Testis (tissue), 3 donors: ENCODE measurements around the gene MYBPC2. TPM values are rescaled to one million over a fixed set of nuclear protein-coding genes. Genes with fewer than 3 reads are reported as not detected.
A peak's percentile ranks its signal among the peaks of the same experiment; 100 is the strongest.

Source experiments
- DNase-seq: peaks from one replicate; pipeline ENCODE4 v3.0.0-alpha.2; 2019
- H3K27ac ChIP-seq, 2 donors: fragments of 200-600 bp; sonication (generic); one replicate each; pipeline ENCODE4 v1.5.1; 2019
- H3K27me3 ChIP-seq: fragments of 200-600 bp; sonication (generic); one replicate; pipeline ENCODE4 v1.5.1; 2019
- H3K36me3 ChIP-seq: fragments of 200-600 bp; sonication (generic); one replicate; pipeline ENCODE4 v1.5.1; 2017; ENCODE audit warnings: low read depth; ENCODE audit errors: missing control alignments
- H3K4me1 ChIP-seq: fragments of 200-600 bp; sonication (generic); one replicate; pipeline ENCODE4 v1.5.1; 2019
- H3K4me3 ChIP-seq, 2 donors: fragments of 200-600 bp; sonication (generic); one replicate each; pipeline ENCODE4 v1.5.1; 2017 to 2019
- H3K9me3 ChIP-seq: fragments of 200-600 bp; sonication (generic); one replicate; pipeline ENCODE4 v1.5.1; 2017
- CTCF ChIP-seq, 3 experiments: fragments of 450-650 bp in 2 of 3; fragments of 200-600 bp in 1 of 3; sonication (generic) in 1 of 3; IDR thresholded peaks; one replicate each; pipeline ENCODE4 v1.5.1; 2016 to 2019; ENCODE audit warnings: antibody characterized with exemption in 3 of 3, mild to moderate bottlenecking in 2 of 3, moderate library complexity in 1 of 3
- POLR2A ChIP-seq: fragments of 450-650 bp; IDR thresholded peaks from one replicate; pipeline ENCODE4 v1.6.1; 2017; ENCODE audit warnings: antibody characterized with exemption, mild to moderate bottlenecking, moderate library complexity
- WGBS, 2 donors: methylation state at CpG; one replicate each; pipeline ENCODE4 v1.1.5; 2018; 5-methylcytosine and 5-hydroxymethylcytosine counted together
- intact Hi-C: fragments of 100-400 bp; cut with DNase I; formaldehyde crosslinking; loops from one replicate; pipeline ENCODE4 v1.15.1; 2023; ENCODE audit warnings: low total_unique reads
- polyA plus RNA-seq: library from polyadenylated mRNA; stranded (reverse); fragments of 350-450 nt; fragmentation: Illumina TruSeq; extraction: RNeasy Lipid Tissue Mini Kit (QIAGEN cat#74804); gene quantifications from one replicate; pipeline ENCODE4 v1.2.3, GENCODE V29; 2014; ENCODE audit warnings: low read depth, low replicate concordance; ENCODE audit not compliant: insufficient read depth
- total RNA-seq, 2 donors: library from RNA; depleted of rRNA; stranded (reverse); fragments of >200 nt; gene quantifications; one replicate each; pipeline ENCODE4 v1.2.3, GENCODE V29; 2016

MYBPC2 gene
- total and polyA plus RNA-seq, 3 donors from 2014 or later, result 0.31 to 3.2 (median 0.63) TPM

GRCh38 chr19:50477751-50478515, 45.2 kb downstream of the MYBPC2 start:
- H3K36me3 ChIP-seq, result no peaks in the 10 kb centered on the region
- no peak overlapping the region for H3K27ac ChIP-seq
- no peaks in the 10 kb centered on the region for H3K9me3 ChIP-seq
- no peaks in the 10 kb centered on the region for H3K27me3 ChIP-seq
- intact Hi-C loops, result no loop called here
- H3K4me3 ChIP-seq, result peak overlapping the region in 1 of 2 donors; percentile 88
- TF ChIP-seq CTCF (IDR thresholded peaks at IDR 0.05) (no peak), POLR2A (no peak)
- H3K4me1 ChIP-seq, result peaks cover 9% of the 10 kb centered on the region
- no peak for DNase-seq
- 84 to 93% methylated on average over 17 of the region's 17 CpGs for WGBS, 2 donors

- H3K36me3 ChIP-seq, result no peaks in the 10 kb centered on the region
- no peak for TF ChIP-seq POLR2A
- no peak for TF ChIP-seq CTCF (IDR thresholded peaks at IDR 0.05)
- H3K27ac ChIP-seq, result no peak overlapping the region
- peaks cover 9% of the 10 kb centered on the region for H3K4me1 ChIP-seq
- no peak overlapping the region for H3K4me3 ChIP-seq
- no peaks in the 10 kb centered on the region for H3K9me3 ChIP-seq
- 72 to 88% methylated on average over 6 to 19 of the region's 19 CpGs for WGBS, 2 donors
- H3K27me3 ChIP-seq, result no peaks in the 10 kb centered on the region
- intact Hi-C loops, result no loop called here
- no peak for DNase-seq
These were observed 46.4 kb downstream of the MYBPC2 start for GRCh38 chr19:50478901-50479715.

- TF ChIP-seq POLR2A (no peak), CTCF (IDR thresholded peaks at IDR 0.05) (no peak)
- no peaks in the 10 kb centered on the region for H3K36me3 ChIP-seq
- no peaks in the 10 kb centered on the region for H3K9me3 ChIP-seq
- WGBS, 2 donors, result 95% methylated on average over 4 to 16 of the region's 16 CpGs
- no peak overlapping the region for H3K4me3 ChIP-seq
- H3K4me1 ChIP-seq, result peaks cover 9% of the 10 kb centered on the region
- H3K27ac ChIP-seq, result no peak overlapping the region
- no peak for DNase-seq
- intact Hi-C loops, result no loop called here
- H3K27me3 ChIP-seq, result no peaks in the 10 kb centered on the region
These were observed 47.1 kb downstream of the MYBPC2 start for GRCh38 chr19:50479761-50480251.

- Histone ChIP-seq H3K9me3 (no peaks in the 10 kb centered on the region), H3K27ac (no peak overlapping the region), H3K36me3 (no peaks in the 10 kb centered on the region), H3K27me3 (no peaks in the 10 kb centered on the region), H3K4me3 (no peak overlapping the region), H3K4me1 (peaks cover 9% of the 10 kb centered on the region)
- TF ChIP-seq POLR2A (no peak), CTCF (IDR thresholded peaks at IDR 0.05) (no peak)
- 87 to 88% methylated on average over 20 to 36 of the region's 37 CpGs for WGBS, 2 donors
- intact Hi-C loops, result no loop called here
- no peak for DNase-seq
These were observed 47.8 kb downstream of the MYBPC2 start for GRCh38 chr19:50480281-50481111.
